Fibroblast of lung (primary cell): ENCODE data around the gene HS3ST2.

Experiments used
- EZH2 ChIP-seq: IDR thresholded peaks from 2 replicates; pipeline ENCODE4 v1.5.1; 2012; ENCODE audit warnings: low read length, control low read depth, mild to moderate bottlenecking; ENCODE audit errors: missing control alignments
- TF ChIP-seq, protein P1 (sequence below), 2 donors: IDR thresholded peaks in 1 of 2; conservative IDR thresholded peaks in 1 of 2; 1 replicate in 1 of 2; 2 replicates in 1 of 2; pipeline ENCODE4 v1.5.1; 2011 to 2012; ENCODE audit warnings: low read length in 2 of 2, control low read depth in 1 of 2, inconsistent platforms in 1 of 2, low read depth in 1 of 2, mild to moderate bottlenecking in 1 of 2

DNA sequence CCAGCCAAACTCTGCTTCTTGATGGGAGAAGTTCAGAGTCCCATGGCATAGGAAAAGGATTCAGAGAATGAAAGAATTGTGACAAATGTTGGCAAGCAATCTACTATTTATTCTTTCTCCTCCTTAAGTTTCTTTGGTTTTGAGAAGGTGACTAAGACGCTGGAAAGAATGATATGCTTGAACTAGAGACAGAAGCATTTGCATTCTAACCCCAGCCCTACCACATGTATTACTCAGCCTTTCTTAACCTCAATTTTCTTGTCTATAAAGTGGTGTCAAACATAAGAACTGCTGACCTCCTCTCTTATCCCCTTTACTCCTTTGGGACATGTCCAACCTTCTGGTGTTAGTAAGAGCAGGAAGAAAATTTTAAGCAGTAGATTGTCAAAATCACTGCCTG is 124.7 kb downstream of the HS3ST2 start:
- TF ChIP-seq, protein P1, sequence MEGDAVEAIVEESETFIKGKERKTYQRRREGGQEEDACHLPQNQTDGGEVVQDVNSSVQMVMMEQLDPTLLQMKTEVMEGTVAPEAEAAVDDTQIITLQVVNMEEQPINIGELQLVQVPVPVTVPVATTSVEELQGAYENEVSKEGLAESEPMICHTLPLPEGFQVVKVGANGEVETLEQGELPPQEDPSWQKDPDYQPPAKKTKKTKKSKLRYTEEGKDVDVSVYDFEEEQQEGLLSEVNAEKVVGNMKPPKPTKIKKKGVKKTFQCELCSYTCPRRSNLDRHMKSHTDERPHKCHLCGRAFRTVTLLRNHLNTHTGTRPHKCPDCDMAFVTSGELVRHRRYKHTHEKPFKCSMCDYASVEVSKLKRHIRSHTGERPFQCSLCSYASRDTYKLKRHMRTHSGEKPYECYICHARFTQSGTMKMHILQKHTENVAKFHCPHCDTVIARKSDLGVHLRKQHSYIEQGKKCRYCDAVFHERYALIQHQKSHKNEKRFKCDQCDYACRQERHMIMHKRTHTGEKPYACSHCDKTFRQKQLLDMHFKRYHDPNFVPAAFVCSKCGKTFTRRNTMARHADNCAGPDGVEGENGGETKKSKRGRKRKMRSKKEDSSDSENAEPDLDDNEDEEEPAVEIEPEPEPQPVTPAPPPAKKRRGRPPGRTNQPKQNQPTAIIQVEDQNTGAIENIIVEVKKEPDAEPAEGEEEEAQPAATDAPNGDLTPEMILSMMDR (conservative IDR thresholded peaks at IDR 0.05 in 1 of 2, IDR thresholded peaks at IDR 0.05 in 1 of 2; ENCODE audit: low read depth in 1 of 2, low read length in 2 of 2), result no peak
- TF ChIP-seq EZH2, result no peak
